ENCODE results near the gene MRTFA.
"Not testable (repeated sequence)": the region's sequence is repeated elsewhere in the genome, so short reads cannot be mapped to it uniquely, and the experiment has no call there.

MRTFA gene

GRCh38 chr22:40378448-40378847, 258.1 kb downstream of the MRTFA start:
- not testable (repeated sequence) for DNase-seq

GRCh38 chr22:40377931-40378330, 258.6 kb downstream of the MRTFA start:
- DNase-seq = no peak

GRCh38 chr22:40376149-40376548, 260.4 kb downstream of the MRTFA start:
- DNase-seq = no peak

- DNase-seq = no peak
Measured at GRCh38 chr22:40374567-40374966, 262.0 kb downstream of the MRTFA start.

GRCh38 chr22:40368836-40369235, 267.7 kb downstream of the MRTFA start:
- DNase-seq = no peak

- no peak for DNase-seq
Measured at GRCh38 chr22:40368016-40368415, 268.5 kb downstream of the MRTFA start.

GRCh38 chr22:40367342-40367741, 269.2 kb downstream of the MRTFA start:
- DNase-seq = no peak

- DNase-seq = no peak
Measured at GRCh38 chr22:40366068-40366467, 270.5 kb downstream of the MRTFA start.

- no peak for DNase-seq
Measured at GRCh38 chr22:40364431-40364830, 272.1 kb downstream of the MRTFA start.

- DNase-seq = no peak
Measured at GRCh38 chr22:40363059-40363458, 273.5 kb downstream of the MRTFA start.

GRCh38 chr22:40361100-40361499, 275.4 kb downstream of the MRTFA start:
- no peak for DNase-seq

All from CD4-positive, alpha-beta T cell treated with Interleukin-17A for 1 hour (primary cell).